HG03558 (cell line): ENCODE results near the gene ARL6IP5.

ENCODE experiments used
- ATAC-seq: cut with Tn5 transposase; IDR thresholded peaks from one replicate; pipeline ENCODE4 v1.9.1; 2021; ENCODE audit warnings: moderate number of reproducible peaks; ENCODE audit not compliant: unreplicated experiment; ENCODE audit errors: extremely low read depth

ARL6IP5 gene

DNA sequence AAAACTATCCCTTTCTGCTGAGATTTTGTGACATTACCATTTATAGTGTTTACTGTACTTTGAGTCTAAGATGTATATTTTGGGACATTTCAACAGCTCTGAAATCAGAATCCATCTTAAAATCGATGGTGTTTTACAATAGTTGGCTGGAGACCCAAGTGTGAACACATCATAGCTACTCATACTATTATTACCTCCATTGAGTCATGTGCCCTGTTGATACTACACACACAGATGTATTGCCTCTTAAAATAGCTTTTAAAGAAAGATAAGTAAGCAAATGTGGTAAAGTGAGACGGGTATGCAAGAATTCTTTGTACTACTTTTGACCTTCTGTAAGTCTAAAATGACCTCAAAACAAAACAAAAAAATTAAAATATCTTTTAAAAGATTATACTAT, 31.0 kb downstream of the ARL6IP5 start:
- no peak for ATAC-seq

DNA sequence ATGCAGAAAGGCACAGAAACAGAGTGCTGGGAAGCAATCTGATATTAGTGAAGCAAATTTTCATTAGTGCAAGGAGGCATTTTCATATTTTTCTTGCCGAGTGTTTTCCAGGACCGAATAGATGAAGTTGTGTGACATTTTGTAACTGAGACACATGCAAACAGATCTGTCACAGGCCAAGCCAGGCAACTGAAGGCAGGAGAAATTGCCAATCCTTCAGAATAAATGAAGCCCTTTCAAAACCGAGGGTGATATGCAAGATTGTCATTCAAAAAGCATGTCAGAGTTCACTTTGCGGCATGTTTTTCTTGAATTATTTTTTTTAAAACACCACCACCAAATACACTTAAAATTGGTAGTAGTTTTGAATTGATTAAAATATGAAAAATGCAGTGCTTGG, 31.4 kb downstream of the ARL6IP5 start:
- no peak for ATAC-seq

DNA sequence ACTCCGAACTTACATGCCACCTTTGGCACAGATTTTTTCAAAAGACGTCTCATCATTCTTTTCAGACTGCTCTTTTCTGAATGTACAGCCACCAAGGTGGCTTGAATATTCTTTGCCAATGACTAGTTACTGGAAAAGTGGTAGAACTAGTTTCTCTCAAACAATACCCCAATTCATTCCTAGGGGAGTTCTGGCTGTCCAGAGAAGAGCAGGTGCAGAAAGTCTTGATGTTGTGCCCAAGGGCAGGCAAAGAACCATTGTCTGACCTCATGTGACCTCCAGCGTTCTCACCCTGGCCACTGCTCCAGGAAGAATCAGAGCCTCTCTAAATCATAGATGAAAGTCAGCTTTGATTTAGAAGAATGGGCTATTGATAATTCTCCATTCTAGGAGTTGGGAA, 32.2 kb downstream of the ARL6IP5 start:
- no peak for ATAC-seq

DNA sequence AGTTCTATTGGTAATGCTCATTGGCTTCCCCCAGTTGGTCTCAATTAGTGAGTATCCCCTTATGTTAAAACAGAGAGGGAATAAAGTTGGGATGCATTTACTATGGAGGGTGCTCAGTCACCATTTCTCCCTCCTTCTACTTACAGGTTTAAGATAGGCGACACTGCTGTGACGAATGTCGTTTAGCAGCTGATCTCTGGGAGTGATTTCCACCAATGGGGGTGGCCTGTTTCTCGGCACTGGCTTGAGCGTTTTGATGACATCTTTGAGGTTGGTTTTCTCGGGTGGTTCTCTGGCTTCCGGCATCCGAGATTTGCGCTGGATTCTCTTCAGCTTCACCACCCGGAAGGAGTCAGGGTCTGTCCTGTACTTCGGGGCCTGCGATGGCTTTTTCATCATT, 33.8 kb downstream of the ARL6IP5 start:
- ATAC-seq: no peak

DNA sequence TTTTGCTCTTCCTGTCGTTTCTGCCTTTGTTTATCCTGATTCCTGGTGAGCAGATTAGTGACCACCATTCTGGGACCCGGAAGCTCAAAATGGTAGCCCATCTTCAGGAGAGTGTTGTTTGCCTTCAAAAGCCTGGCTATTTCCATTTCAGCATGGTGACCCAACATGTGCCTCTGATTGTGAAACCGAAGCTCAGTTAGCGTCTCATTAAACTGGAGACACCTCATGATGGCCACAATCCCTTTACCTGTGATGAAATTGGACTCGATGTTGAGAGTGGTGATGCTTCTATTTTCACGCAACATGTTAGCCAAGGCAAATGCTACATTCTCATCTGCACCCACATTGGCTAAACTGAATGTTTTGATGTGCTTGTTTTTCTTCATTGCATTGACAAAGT, 34.4 kb downstream of the ARL6IP5 start:
- ATAC-seq: no peak

DNA sequence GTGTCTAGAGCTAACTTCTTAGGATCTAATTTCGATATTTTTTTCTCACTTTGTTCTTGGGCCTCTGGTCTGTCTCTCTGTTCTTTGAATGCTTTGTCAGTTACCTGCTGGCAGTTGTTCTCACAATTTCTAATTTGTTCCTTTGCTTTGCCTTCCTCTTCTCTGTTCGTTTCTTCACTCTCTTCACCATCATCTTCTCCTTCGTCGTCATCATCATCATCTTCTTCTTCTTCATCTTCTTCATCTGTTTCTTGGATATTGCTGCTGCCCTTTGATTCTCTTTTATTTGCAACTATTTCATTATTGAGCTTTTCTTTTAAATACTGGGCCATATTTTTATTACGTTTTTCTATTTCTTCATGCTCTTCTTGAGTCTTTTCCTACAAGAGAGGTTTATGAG, 34.9 kb downstream of the ARL6IP5 start:
- ATAC-seq: no peak

DNA sequence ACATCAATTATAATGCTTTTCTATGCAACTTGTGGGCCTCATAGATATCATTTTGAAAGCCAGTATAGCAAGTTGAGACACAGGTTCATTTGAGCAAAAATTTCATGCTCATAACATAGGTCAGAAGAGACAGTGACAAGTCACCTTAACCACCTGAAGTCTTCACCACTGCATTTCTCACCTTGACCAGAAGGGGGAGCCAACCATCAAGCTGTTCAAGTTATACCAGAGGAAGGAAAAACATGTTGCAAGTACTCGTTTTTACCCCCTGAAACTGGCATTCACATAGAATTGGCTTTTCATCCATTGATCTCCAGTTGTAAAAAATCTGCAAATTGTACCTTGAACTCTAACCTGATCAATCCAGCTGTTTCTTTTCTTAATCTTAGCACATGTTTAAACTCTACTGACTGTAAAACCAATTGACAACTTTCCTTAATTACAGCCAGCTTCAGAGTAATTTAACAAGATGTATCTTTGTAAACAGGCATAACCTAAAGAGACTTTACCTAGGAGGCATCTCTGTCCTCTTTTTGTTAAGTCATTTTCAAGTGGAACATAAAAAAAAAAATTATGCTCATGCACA, 36.2 kb downstream of the ARL6IP5 start:
- peak; percentile 85 for ATAC-seq

DNA sequence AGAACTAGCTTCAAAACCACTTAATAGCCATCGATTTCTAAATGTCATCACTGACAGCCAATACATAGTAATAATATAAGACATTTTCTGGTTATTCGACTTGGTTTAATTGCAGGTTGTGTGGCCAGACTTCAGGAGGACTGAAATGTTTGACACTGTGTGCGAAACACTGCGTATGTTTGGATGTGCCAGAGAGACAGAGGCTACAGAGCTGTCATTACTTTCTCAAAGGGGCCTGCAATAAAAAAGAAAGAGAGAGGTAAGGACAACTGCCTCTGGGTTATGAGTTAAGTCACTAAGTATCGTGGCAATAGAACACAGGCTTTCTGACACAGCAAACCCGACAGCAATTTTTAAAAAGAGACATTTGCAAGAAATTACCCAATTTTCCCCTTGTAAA, 36.8 kb downstream of the ARL6IP5 start:
- ATAC-seq: no peak

DNA sequence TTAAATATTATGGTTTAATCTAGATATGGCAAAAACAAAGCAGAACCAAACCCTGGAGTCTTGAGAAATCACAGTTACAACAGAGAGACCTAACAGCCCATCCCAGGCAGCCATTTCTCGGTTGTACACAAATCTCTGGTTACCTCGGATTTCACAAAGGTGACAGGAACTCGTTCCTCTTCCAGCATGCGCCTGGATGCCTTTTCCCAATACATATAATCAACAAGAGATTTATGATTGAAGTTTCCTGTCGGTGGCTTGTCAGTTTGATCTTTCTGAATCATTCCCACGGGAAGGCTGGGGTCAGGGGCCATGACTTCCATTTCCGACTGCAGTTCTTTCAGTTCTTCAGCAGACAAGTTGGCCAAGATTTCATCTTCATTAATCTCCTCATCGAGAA, 37.2 kb downstream of the ARL6IP5 start:
- ATAC-seq: no peak

DNA sequence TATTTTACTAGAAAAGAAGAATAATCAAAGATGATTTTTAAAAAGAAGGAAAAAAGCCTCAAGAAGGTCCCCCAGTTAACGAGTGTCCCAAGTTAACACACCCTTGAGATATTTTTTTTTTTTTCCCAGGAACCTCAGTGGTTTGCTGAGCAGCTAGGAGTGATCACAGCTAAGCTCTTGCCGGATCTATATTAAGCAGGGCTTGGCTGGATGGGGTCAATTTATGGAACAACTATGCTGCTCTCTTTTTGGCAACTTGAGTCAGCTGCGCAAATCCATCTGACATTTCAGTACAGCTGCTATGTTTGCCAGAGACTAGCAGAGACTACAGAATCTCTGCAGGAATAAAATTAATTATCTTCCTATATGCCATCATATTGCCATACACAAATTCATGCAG, 37.7 kb downstream of the ARL6IP5 start, which contains the start of gene LMOD3:
Gene LMOD3 (minus strand): TSS at position 193 of the 400 bp plus-strand sequence. CDS start 209 bp downstream, outside the sequence.
- no peak for ATAC-seq

DNA sequence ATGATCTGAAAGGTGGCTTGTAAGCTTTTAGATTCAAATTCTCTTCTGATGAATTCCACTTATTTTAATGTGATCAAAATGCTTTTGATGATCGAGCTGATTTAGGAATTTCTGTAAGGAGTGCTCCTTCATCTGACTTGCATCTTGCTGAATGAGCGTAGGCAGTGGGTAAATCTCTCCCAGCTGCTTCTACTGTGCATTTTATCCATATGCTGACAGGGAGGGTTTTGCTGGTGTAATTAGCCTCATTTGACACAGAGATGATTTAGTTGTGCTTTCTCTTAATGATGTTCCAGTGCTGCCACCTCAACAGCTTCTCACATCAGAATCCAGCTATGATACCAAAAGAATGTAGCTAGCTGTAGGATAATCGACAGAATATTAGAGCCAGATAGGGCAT, 41.5 kb downstream of the ARL6IP5 start:
- ATAC-seq: no peak

DNA sequence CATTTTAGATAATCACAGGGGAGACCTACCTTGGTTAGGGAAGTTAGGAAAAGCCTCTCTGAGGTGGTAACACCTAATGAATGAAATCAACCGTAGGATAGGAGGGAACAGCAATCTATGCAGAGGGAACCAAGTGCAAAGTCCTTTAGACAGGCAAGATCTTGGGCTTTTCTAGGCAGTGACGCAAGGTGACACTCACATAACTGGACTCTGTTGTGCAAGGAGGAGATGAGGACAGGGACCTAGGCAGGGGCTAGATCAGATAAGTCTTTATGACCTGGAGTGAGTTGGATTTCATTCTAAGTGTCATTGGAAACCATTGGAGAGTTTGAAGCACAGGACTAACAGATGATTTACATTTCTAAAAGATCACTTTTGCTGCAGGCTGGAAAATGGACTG, 42.3 kb downstream of the ARL6IP5 start:
- ATAC-seq: no peak

DNA sequence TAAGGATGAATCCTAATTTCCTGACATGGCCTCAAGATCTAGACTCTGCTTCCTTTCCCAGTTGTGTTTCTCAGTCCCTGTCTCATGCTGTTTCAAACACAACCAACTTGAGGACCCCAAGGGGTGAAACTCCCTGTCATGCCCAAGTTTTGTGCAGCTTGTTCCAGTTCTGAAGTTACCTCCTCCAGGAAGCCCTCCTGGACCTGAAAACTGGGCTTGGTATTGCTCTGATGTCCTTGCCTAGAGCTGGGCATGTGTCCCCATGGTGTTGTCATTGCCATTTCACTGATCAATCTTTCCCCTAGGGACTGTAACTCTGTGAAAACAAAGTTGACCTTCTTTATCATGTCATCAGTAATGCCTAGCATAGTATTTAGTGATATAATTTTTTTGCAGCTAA, 43.8 kb downstream of the ARL6IP5 start:
- no peak for ATAC-seq

DNA sequence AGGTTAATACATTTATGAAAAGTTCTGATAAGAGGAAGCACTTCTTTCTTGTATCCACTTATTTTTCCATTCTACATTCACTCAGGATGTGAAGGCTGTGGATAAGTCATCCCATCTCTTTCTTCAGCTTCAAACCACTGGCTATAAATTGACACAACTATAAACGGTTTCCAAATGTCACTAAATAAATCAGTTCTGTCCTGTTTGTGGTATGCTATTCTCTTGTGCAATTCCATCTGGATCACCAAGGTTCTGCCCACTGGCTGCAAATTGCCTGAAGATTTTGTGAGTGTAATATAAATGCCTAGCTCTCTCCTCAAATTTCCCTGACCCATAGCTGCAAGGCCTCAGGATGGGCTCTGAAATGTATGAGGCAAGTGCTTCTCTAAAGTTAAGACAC, 44.8 kb downstream of the ARL6IP5 start:
- ATAC-seq: no peak

DNA sequence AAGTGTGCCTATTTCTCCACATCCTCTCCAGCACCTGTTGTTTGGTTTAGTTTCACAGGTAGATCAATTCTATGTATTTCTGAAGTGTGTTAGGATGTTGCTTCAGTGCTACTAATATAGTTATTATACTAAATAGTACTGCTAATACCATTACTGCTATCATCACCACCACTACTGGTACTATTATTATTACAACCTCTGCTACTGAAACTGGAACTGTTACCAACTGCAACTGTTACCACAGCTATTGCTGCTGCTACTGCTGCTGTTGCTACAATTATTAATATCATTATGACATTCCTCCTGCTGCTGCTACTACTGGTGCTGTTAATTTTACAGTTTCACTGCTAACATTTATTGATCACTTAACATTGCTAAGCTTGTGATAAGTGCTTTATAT, 46.0 kb downstream of the ARL6IP5 start:
- peak; percentile 93 for ATAC-seq

DNA sequence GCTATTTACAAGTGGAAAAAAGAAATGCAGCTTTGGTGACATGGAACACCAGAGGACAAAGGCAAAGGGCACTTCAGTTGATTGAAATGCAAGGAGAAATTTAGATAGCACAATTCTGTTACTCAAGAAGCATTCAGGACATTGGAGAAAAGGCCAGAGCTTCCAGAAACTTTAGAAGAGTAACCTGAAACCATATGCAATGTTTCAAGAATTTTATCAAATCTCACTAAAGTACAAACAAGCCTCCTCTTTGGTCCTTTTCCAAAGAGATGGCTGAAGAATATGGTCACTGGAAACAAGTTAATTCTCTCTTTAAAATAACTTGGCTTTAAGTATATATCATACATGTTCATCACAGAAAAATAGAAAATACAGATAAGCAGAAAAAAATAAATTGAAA, 52.3 kb downstream of the ARL6IP5 start:
- no peak for ATAC-seq

DNA sequence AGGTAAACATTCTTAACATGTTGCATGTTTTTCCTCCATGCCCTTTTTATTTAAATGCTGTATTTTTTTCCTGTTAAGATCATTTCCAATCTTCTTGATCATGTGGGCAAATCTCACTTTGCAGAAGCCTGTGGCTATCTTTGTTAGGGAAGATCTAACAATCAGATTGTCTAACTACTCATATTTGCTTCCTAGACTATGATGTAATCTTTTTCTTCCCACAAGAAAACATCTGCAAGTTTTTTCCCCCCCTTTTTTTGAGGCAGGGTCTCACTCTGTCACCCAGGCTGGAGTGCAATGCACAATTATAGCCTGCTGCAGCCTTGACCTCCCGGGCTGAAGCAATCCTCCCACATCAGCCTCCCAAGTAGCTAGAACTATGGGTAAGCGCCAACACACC, 52.7 kb downstream of the ARL6IP5 start:
- no peak for ATAC-seq

DNA sequence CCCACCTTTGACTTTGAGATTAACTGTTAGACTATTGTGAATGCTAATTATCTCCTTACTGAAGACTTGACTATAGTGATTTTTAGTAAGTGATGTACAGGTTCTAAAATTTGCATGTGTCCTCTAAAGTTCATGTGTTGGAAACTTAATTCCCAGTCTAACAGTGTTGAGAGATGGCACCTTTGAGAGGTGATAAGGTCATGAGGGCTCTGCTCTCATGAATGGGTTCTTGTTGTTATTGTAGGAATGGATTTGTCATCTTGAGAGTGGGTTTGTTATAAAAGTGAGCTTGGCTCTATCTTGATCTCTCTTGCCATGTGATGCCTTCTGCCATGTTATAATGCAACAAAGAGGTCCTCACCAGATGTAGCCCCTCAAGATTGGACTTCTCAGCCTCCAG, 56.6 kb downstream of the ARL6IP5 start:
- no peak for ATAC-seq

DNA sequence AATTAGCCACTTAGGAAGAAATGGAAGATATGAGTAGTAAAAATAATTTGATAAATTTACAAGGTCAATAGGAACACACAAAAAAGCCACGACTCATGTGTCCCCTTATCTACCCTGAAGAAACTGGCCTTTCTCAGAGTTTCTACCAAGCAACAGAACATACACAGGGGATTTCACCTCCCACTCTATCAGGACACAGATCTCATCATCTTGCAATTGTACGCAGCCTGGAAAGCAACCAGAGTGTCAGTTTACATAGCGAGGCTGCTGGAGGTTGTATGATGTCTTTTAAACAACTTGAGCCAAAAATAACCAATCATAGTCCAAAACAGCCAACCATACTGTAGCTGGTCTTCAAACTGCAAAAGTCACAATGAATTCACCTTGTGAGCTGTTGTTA, 57.4 kb downstream of the ARL6IP5 start:
- ATAC-seq: no peak

DNA sequence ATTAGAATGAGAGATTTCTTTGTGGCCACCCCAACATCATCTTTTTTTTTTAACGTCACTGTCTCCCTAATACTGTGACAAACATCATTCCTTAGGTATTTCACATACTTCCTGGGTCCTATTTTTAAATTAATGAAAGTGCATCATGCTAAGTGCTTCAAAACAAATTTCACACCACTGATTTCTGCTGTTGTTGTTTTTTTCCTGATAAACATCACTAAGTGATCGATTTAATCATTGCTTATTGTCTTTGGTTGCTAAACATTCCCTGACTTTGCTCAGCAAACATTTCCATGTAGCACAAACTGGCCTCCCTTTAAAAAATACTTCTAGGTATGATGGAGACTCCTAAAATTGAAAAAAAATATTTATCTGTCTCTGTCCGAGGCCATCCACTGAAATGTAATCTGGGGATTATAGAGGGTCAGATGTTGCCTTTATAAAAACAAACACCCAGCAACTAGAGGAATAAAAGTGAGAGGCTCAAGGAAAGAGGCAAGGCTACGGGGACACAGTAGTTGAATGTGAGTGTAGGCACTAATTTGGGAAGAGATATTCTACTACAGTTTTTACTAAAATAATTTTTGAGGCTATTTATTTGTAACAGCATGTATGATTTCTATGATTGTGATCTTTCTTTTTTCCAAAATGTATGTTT, 58.2 kb downstream of the ARL6IP5 start:
- no peak for ATAC-seq

DNA sequence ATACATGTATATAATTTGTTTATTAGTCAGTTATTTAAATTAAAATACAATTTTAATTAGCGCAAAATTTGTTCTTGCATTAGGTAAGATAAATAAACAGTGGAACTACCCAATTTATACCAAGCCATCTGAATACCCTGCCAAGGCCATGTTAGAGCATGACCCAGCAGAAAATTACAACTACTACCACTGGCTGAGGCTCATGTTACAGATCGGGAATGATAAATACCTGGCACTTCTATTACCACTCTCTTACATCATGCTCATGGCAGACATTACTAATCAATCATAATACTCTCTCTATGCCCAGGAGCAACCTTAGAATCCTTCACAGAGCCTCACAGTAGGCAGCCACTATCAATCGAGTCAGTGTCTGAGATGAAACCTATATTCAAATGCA, 58.9 kb downstream of the ARL6IP5 start:
- ATAC-seq: no peak

DNA sequence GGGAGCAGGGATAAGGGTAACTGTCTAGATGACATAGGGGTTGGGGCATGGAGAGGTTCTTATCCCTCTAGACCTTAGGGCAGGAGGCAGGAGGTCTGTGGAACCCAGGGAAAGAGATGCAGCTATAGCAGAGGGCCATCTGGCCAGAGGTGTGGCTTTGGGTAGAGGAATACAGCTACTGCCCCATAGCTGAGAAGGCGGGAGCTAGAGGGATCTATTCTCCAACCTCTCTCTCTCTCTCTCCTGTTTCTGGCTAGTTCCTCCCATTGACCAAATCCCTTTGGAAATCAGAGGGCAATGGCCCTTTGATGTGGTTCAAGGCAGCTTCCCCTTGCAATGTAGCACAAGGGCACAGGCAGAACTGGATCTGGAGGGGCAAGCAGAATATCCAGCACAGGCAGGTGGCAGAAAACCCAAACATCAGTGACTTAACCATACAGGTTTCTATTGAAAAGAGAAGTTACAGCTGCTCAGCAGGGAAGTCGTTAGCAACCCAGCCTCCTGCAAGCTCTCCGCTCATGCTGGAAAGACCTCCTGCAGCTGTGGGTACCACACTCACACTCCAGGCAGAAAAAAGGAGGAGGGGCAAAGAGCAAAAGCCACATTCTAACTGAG, 60.0 kb downstream of the ARL6IP5 start:
- ATAC-seq: no peak
